ENCODE measurements around the gene ACBD4.

Gene ACBD4

GRCh38 chr17:45138911-45139532, 3.5 kb downstream of the ACBD4 start (continued):
- TF ChIP-seq IKZF3 (tag by site-specific recombination; IDR thresholded peaks at IDR 0.05) (0 out of 2 replicates have a peak, but pooled peaks have one; percentile 11), SETDB1 (IDR thresholded peaks at IDR 0.05; ENCODE audit: insufficient read length, low read length) (no peak), ZBTB1 (tag by site-specific recombination; IDR thresholded peaks at IDR 0.05) (no peak), ZNF639 (tag by site-specific recombination; IDR thresholded peaks at IDR 0.05) (no peak), ZNF169 (tag by site-specific recombination; IDR thresholded peaks at IDR 0.05) (no peak), MZF1 (tag by site-specific recombination; IDR thresholded peaks at IDR 0.05; ENCODE audit: borderline replicate concordance) (no peak)

GRCh38 chr17:45139533-45139920, 4.0 kb downstream of the ACBD4 start:
- Histone ChIP-seq H3K4me1 (ENCODE audit: control insufficient read depth, insufficient read depth, low read length) (peaks cover 7% of the 10 kb centered on the region; the same call in 1 of the 2 replicates), H3K9me3 (ENCODE audit: control insufficient read depth, insufficient read depth, low read depth, low read length) (no peaks in the 10 kb centered on the region), H3K36me3 (ENCODE audit: control insufficient read depth in 2 of 2, insufficient read depth in 1 of 2, low read length in 2 of 2) (peaks cover 0 to 22% of the 10 kb centered on the region in 2 experiments; a peak in 1 of 3 replicates), H3K27ac (ENCODE audit: extremely low read depth, low read depth, low read length) (no peak overlapping the region), H3K4me3 (ENCODE audit: low read depth, low read length) (no peak overlapping the region)
- TF ChIP-seq ZNF239 (tag by site-specific recombination; IDR thresholded peaks at IDR 0.05): no peak
- TF ChIP-seq ZBTB8A (tag by site-specific recombination; IDR thresholded peaks at IDR 0.05): 0 out of 2 replicates have a peak, but pooled peaks have one; percentile 16
- CTCF ChIA-PET: interaction anchor here (7.8 to 10.1 kb wide), 2 partner anchors 13 to 58 kb away, joined by 209 to 301 read pairs; partner anchors contain the start of gene HEXIM1
- POLR2A ChIA-PET: interaction anchor here (7.8 kb wide), 1 partner anchor 10 kb away, joined by 192 read pairs; the partner anchor contains the start of gene HEXIM1

GRCh38 chr17:45143094-45143670, 7.7 kb downstream of the ACBD4 start:
- H3K27ac ChIP-seq (ENCODE audit: extremely low read depth, low read depth, low read length): no peak overlapping the region
- peaks cover 4% of the 10 kb centered on the region; the same call in 1 of the 2 replicates for H3K4me1 ChIP-seq (ENCODE audit: control insufficient read depth, insufficient read depth, low read length)
- H3K36me3 ChIP-seq (ENCODE audit: control insufficient read depth in 2 of 2, insufficient read depth in 1 of 2, low read length in 2 of 2): peaks cover 0 to 10% of the 10 kb centered on the region in 2 experiments; a peak in 1 of 3 replicates
- POLR2A ChIA-PET: interaction anchor here (0.6 to 2.0 kb wide), 4 partner anchors 8 to 123 kb away, joined by 3 to 8 read pairs (median 5); partner anchors contain the start of genes ACBD4 and HEXIM2
- no peak overlapping the region for H3K4me3 ChIP-seq (ENCODE audit: low read depth, low read length)
- CTCF ChIA-PET: interaction anchor here (0.7 to 1.8 kb wide), 2 partner anchors 8 to 433 kb away, joined by 3 to 17 read pairs; partner anchors contain the start of gene ACBD4
- no peaks in the 10 kb centered on the region for H3K9me3 ChIP-seq (ENCODE audit: control insufficient read depth, insufficient read depth, low read depth, low read length)
- TF ChIP-seq KLF16 (tag by site-specific recombination; IDR thresholded peaks at IDR 0.05): no peak

GRCh38 chr17:45143767-45144198, 8.3 kb downstream of the ACBD4 start:
- H3K9me3 ChIP-seq (ENCODE audit: control insufficient read depth, insufficient read depth, low read depth, low read length): no peaks in the 10 kb centered on the region
- ChIA-PET CTCF (interaction anchor here (0.7 to 1.8 kb wide), 2 partner anchors 8 to 432 kb away, joined by 3 to 17 read pairs; partner anchors contain the start of gene ACBD4), POLR2A (interaction anchor here (0.6 to 1.6 kb wide), 3 partner anchors 8 to 170 kb away, joined by 3 to 6 read pairs (median 3); partner anchors contain the start of gene ACBD4)
- peaks cover 4% of the 10 kb centered on the region; the same call in 1 of the 2 replicates for H3K4me1 ChIP-seq (ENCODE audit: control insufficient read depth, insufficient read depth, low read length)
- H3K27ac ChIP-seq (ENCODE audit: extremely low read depth, low read depth, low read length): no peak overlapping the region
- peaks cover 0 to 7% of the 10 kb centered on the region in 2 experiments; a peak in 1 of 3 replicates for H3K36me3 ChIP-seq (ENCODE audit: control insufficient read depth in 2 of 2, insufficient read depth in 1 of 2, low read length in 2 of 2)
- no peak overlapping the region for H3K4me3 ChIP-seq (ENCODE audit: low read depth, low read length)
- TF ChIP-seq ZNF146 (tag by site-specific recombination; IDR thresholded peaks at IDR 0.05) (no peak), MYNN (tag by site-specific recombination; IDR thresholded peaks at IDR 0.05; ENCODE audit: borderline replicate concordance) (no peak), KLF17 (tag by site-specific recombination; IDR thresholded peaks at IDR 0.05) (no peak), ZBTB48 (tag by site-specific recombination; IDR thresholded peaks at IDR 0.05) (no peak), ZNF433 (tag by site-specific recombination; IDR thresholded peaks at IDR 0.05; ENCODE audit: low read depth) (no peak), GLI2 (tag by site-specific recombination; IDR thresholded peaks at IDR 0.05; ENCODE audit: borderline replicate concordance, low read depth) (no peak), OSR2 (tag by site-specific recombination; IDR thresholded peaks at IDR 0.05) (no peak), ZNF324 (tag by site-specific recombination; IDR thresholded peaks at IDR 0.05) (no peak), SCRT2 (tag by site-specific recombination; IDR thresholded peaks at IDR 0.05) (no peak), ZNF121 (tag by site-specific recombination; IDR thresholded peaks at IDR 0.05) (no peak), EGR2 (tag by site-specific recombination; IDR thresholded peaks at IDR 0.05; ENCODE audit: low read depth) (peak; percentile 46; the same call in 1 of the 2 replicates), REPIN1 (tag by site-specific recombination; IDR thresholded peaks at IDR 0.05; ENCODE audit: low read depth) (no peak), GLIS2 (tag by site-specific recombination; IDR thresholded peaks at IDR 0.05) (peak; percentile 27; the same call in 1 of the 2 replicates), SP2 (tag by site-specific recombination; IDR thresholded peaks at IDR 0.05) (peak; percentile 42), ZNF571 (tag by site-specific recombination; IDR thresholded peaks at IDR 0.05) (no peak), ZNF747 (tag by site-specific recombination; IDR thresholded peaks at IDR 0.05) (no peak), ZNF610 (tag by site-specific recombination; IDR thresholded peaks at IDR 0.05; ENCODE audit: borderline replicate concordance) (no peak), ZNF311 (tag by site-specific recombination; IDR thresholded peaks at IDR 0.05; ENCODE audit: borderline replicate concordance) (no peak), ZFHX2 (tag by site-specific recombination; conservative IDR thresholded peaks at IDR 0.05) (peak; percentile 70)

All from HEK293 (cell line).